B cell (primary cell): ENCODE measurements around the gene NUPR2. TPM values are rescaled to one million over a fixed set of nuclear protein-coding genes. Genes with fewer than 3 reads are reported as not detected.

ENCODE experiments used
- ATAC-seq: fragments of 200-7000 bp; cut with Tn5 transposase; one replicate; pipeline ENCODE4 v1.10.0; 2021; ENCODE audit warnings: low read depth, mild to moderate bottlenecking, moderate number of reproducible peaks, moderate library complexity
- CTCF ChIA-PET: fragments of 350-600 bp; sonication (Branson Sonifier 250); formaldehyde crosslinking; loops from one replicate; lab custom pipeline; 2021; ENCODE audit warnings: antibody characterized with exemption, inconsistent platforms; lab: Charles Lee
- POLR2A ChIA-PET: fragments of 350-600 bp; sonication (Branson Sonifier 250); formaldehyde crosslinking; loops from one replicate; lab custom pipeline; 2021; ENCODE audit warnings: antibody characterized with exemption; lab: Charles Lee
- DNase-seq: peaks from one replicate; pipeline ENCODE4 v3.0.0; 2013
- H2AFZ ChIP-seq: 2 replicates; pipeline ENCODE4 v1.6.1; 2012; ENCODE audit warnings: mild to moderate bottlenecking, low read depth, low read length; ENCODE audit not compliant: insufficient read depth, poor library complexity, severe bottlenecking
- H3K27ac ChIP-seq, 2 donors: 1 replicate in 1 of 2; 2 replicates in 1 of 2; pipeline ENCODE4 v1.5.1; 2012 to 2013; ENCODE audit warnings: low read length in 2 of 2, mild to moderate bottlenecking in 2 of 2, moderate library complexity in 1 of 2
- H3K27me3 ChIP-seq, 4 experiments: fragments of 200-600 bp in 1 of 4; sonication (generic) in 1 of 4; replicated peaks in 1 of 4; 1 replicate in 2 of 4; 2 replicates in 2 of 4; pipeline versions ENCODE4 v1.6.1 to v1.7.0; 2013 to 2016; ENCODE audit warnings: low read length in 3 of 4, mild to moderate bottlenecking in 2 of 4, mixed read lengths in 1 of 4, moderate library complexity in 1 of 4; ENCODE audit not compliant: insufficient read depth in 4 of 4, control insufficient read depth in 3 of 4; ENCODE audit errors: control extremely low read depth in 1 of 4
- H3K36me3 ChIP-seq, 2 experiments: replicated peaks in 1 of 2; 1 replicate in 1 of 2; 2 replicates in 1 of 2; pipeline versions ENCODE4 v1.6.1 to v1.7.1; 2013; ENCODE audit warnings: low read length in 1 of 2; ENCODE audit not compliant: insufficient read depth in 2 of 2, control insufficient read depth in 1 of 2; ENCODE audit errors: control extremely low read depth in 1 of 2, extremely low read depth in 1 of 2
- H3K4me1 ChIP-seq, 2 donors: fragments of 200-600 bp in 1 of 2; sonication (generic) in 1 of 2; 1 replicate in 1 of 2; 2 replicates in 1 of 2; pipeline versions ENCODE4 v1.5.1 to v1.6.1; 2013 to 2017; ENCODE audit warnings: low read length in 2 of 2; ENCODE audit not compliant: control insufficient read depth in 2 of 2, insufficient read depth in 2 of 2
- H3K4me2 ChIP-seq: replicated peaks from 2 replicates; pipeline ENCODE3; 2012; ENCODE audit warnings: mild to moderate bottlenecking, low read depth, low read length; ENCODE audit not compliant: poor library complexity, severe bottlenecking
- H3K4me3 ChIP-seq, 5 experiments: fragments of 200-600 bp in 1 of 5; sonication (generic) in 1 of 5; 1 replicate in 3 of 5; 2 replicates in 2 of 5; pipeline versions ENCODE4 v1.5.1 to v1.7.0; 2011 to 2016; ENCODE audit warnings: low read length in 4 of 5, mild to moderate bottlenecking in 4 of 5, low read depth in 2 of 5, control low read depth in 1 of 5, moderate library complexity in 1 of 5; ENCODE audit not compliant: insufficient read depth in 1 of 5; ENCODE audit errors: control extremely low read depth in 1 of 5, extremely low read depth in 1 of 5
- H3K79me2 ChIP-seq: fragments of 200-600 bp; sonication (generic); one replicate; pipeline ENCODE4 v1.6.0; 2016; ENCODE audit warnings: low read length; ENCODE audit not compliant: control insufficient read depth, insufficient read depth
- H3K9ac ChIP-seq: fragments of 200-600 bp; sonication (generic); 2 replicates; pipeline ENCODE4 v1.6.1; 2017; ENCODE audit warnings: mild to moderate bottlenecking, low read length, moderate library complexity
- H3K9me3 ChIP-seq, 3 donors: one replicate each; pipeline versions ENCODE4 v1.6.1 to v1.7.1; 2013; ENCODE audit warnings: low read length in 2 of 3; ENCODE audit not compliant: control insufficient read depth in 2 of 3, insufficient read depth in 1 of 3; ENCODE audit errors: control extremely low read depth in 1 of 3
- H4K20me1 ChIP-seq: 2 replicates; pipeline ENCODE4 v1.6.0; 2012; ENCODE audit warnings: mild to moderate bottlenecking, low read length; ENCODE audit not compliant: insufficient read depth, control insufficient read depth, poor library complexity, severe bottlenecking
- H3K27ac Mint-ChIP-seq: one replicate; pipeline ENCODE4 v1.8.0; 2021; ENCODE audit warnings: mixed read lengths
- H3K27me3 Mint-ChIP-seq: one replicate; pipeline ENCODE4 v1.8.0; 2021; ENCODE audit warnings: mixed read lengths
- H3K4me1 Mint-ChIP-seq: one replicate; pipeline ENCODE4 v1.8.0; 2021; ENCODE audit warnings: mixed read lengths
- H3K4me3 Mint-ChIP-seq: one replicate; pipeline ENCODE4 v1.8.0; 2021; ENCODE audit warnings: mixed read lengths
- H3K9me3 Mint-ChIP-seq: one replicate; pipeline ENCODE4 v1.8.0; 2022; ENCODE audit warnings: mixed read lengths; ENCODE audit not compliant: insufficient read depth
- EZH2 ChIP-seq: IDR thresholded peaks from 2 replicates; pipeline ENCODE4 v1.6.1; 2012; ENCODE audit warnings: borderline replicate concordance, low read depth, mild to moderate bottlenecking, moderate library complexity, low read length; ENCODE audit not compliant: insufficient read depth, poor library complexity, severe bottlenecking
- WGBS: methylation state at CpG from one replicate; pipeline ENCODE4 v1.1.5; 2013; ENCODE audit warnings: missing lambda C conversion rate; ENCODE audit not compliant: insufficient coverage; 5-methylcytosine and 5-hydroxymethylcytosine counted together
- intact Hi-C: fragments of 100-400 bp; cut with micrococcal nuclease; formaldehyde crosslinking; loops from one replicate; pipeline ENCODE4 v1.10.0; 2022
- polyA plus RNA-seq: library from polyadenylated mRNA; depleted of rRNA; stranded (reverse); fragments of >200 nt; gene quantifications from 2 replicates; pipeline ENCODE4 v1.2.3, GENCODE V29; 2012
- total RNA-seq, 2 donors: library from RNA; stranded (reverse); fragments of 120-200 nt in 1 of 2; gene quantifications; 1 replicate in 1 of 2; 2 replicates in 1 of 2; pipeline versions ENCODE4 v1.2.3 to v1.2.4, GENCODE V29; 2013 to 2022
- TF ChIP-seq, protein P1 (sequence below): fragments of 200-600 bp; IDR thresholded peaks from one replicate; pipeline ENCODE4 v1.8.0; 2022; ENCODE audit warnings: antibody characterized with exemption, mild to moderate bottlenecking

NUPR2 gene
- total and polyA plus RNA-seq, 2 donors (not counting 1 experiment from before 2014, with no cell fraction given): not detected

DNA sequence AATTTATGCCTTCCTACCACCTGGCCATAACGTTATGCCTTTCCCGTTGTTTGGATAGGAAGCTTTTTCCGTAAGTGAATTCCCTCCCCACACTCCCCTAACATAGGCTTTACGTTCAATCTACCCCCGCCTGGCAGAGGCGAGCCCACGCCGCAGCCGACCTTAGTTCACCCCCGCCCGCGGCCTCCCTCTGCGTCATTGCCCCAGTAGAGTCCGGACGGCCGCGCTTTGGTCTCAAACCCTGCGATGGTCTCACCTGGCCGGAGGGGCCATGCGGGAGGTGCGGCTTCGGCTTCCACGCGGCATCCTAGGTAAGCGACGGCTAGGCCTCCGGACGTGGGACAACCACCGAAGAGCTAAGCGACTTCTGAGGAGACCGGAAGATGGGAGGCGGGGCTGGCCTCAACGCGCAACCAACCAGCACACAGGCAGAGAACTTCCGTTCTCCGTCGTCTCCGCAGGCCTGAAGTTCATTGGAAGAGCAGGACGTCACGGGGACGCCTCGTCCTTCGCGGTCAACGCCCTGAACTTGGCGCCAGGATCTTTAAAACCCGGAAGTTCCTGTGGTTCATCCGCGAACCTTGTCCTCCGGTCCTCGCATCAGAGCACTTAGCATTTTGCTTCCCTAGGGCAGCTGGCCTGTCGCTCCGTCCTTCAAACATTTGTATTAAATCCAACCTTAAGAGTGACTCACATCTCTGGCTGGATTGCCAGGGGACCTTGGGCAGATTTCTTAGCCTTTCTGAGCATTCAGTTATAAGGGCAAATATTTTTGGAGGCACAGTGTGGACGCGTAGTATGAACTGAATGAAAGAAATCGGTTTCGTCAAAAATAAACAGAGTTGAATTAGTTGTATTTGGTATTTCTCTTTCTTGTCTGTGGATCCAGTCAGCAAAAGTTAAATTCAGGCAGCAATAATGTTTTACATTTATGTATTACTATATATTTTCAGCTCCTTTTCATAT, 9.8 kb downstream of the NUPR2 start, which contains the start of gene CHCHD2:
CHCHD2 (minus strand) TSS at position 369 of the 966 bp plus-strand sequence; CDS start at position 306, 63 bp downstream.
- H3K9me3 Mint-ChIP-seq: no peaks in the 10 kb centered on the region
- POLR2A ChIA-PET: interaction anchor here (1.0 to 1.5 kb wide), 3 partner anchors 42 to 1347 kb away, joined by 3 to 7 read pairs (median 4); partner anchors contain the start of gene SEC61G
- peak within 1 kb of the TSS; percentile 75 to 99 (median 87) for H3K4me3 ChIP-seq

More for the DNA sequence above, 9.8 kb downstream of the NUPR2 start, which contains the start of gene CHCHD2:
- peaks cover 8 to 25% of the 10 kb centered on the region in 2 experiments for H3K36me3 ChIP-seq
- WGBS: under 1% methylated on average over 53 of the region's 57 CpGs
- H3K4me1 Mint-ChIP-seq: peaks cover 36% of the 10 kb centered on the region
- CTCF ChIA-PET: interaction anchor here (0.8 to 1.1 kb wide), 2 partner anchors 32 to 740 kb away, joined by 3 read pairs; no protein-coding TSS in a partner anchor
- H3K27ac ChIP-seq: peak within 1 kb of the TSS; percentile 77 to 89
- DNase-seq: peak; percentile 97
- H3K9me3 ChIP-seq: peaks cover 0 to 6% (median 0%) of the 10 kb centered on the region in 3 donors
- H4K20me1 ChIP-seq: peaks cover 6% of the 10 kb centered on the region
- peaks cover 29% of the 10 kb centered on the region for H3K79me2 ChIP-seq
- H3K9ac ChIP-seq: peak within 1 kb of the TSS; percentile 84
- intact Hi-C loops: loop anchor here (1.0 to 2.0 kb wide), 5 partner anchors 41 to 1347 kb away; partner anchors contain the start of genes CCT6A, MRPS17, PSPH and SEC61G
- peak; percentile 99 for ATAC-seq
- H3K27ac Mint-ChIP-seq: peak within 1 kb of the TSS; percentile 98
- TF ChIP-seq EZH2: no peak
- TF ChIP-seq, protein P1, sequence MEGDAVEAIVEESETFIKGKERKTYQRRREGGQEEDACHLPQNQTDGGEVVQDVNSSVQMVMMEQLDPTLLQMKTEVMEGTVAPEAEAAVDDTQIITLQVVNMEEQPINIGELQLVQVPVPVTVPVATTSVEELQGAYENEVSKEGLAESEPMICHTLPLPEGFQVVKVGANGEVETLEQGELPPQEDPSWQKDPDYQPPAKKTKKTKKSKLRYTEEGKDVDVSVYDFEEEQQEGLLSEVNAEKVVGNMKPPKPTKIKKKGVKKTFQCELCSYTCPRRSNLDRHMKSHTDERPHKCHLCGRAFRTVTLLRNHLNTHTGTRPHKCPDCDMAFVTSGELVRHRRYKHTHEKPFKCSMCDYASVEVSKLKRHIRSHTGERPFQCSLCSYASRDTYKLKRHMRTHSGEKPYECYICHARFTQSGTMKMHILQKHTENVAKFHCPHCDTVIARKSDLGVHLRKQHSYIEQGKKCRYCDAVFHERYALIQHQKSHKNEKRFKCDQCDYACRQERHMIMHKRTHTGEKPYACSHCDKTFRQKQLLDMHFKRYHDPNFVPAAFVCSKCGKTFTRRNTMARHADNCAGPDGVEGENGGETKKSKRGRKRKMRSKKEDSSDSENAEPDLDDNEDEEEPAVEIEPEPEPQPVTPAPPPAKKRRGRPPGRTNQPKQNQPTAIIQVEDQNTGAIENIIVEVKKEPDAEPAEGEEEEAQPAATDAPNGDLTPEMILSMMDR: no peak
- peaks cover 3% of the 10 kb centered on the region for H3K27me3 Mint-ChIP-seq
- peaks cover 17 to 22% of the 10 kb centered on the region in 2 donors for H3K4me1 ChIP-seq
- peaks cover 0 to 3% (median 0%) of the 10 kb centered on the region in 4 experiments for H3K27me3 ChIP-seq
- peak within 1 kb of the TSS; percentile 99 for H3K4me3 Mint-ChIP-seq
- peak within 1 kb of the TSS; percentile 85 for H3K4me2 ChIP-seq
- peak within 1 kb of the TSS; percentile 86 for H2AFZ ChIP-seq
